ENCODE data around the gene YWHAG.

- no peak for TF ChIP-seq CTCF (IDR thresholded peaks at IDR 0.05; ENCODE audit: low read length)
- TF ChIP-seq EZH2 (IDR thresholded peaks at IDR 0.05; ENCODE audit: borderline replicate concordance, low read length): no peak
These were observed 9.4 kb upstream of the YWHAG start for GRCh38 chr7:76368190-76368589.
